Measurements from ENCODE around the gene ACTL6A. TPM values are rescaled to one million over a fixed set of nuclear protein-coding genes. Genes with fewer than 3 reads are reported as not detected.

ACTL6A gene
- total and polyA plus RNA-seq, 2 of the 4 experiments (the other 2 are of a cell fraction), result 48.3 to 70.1 TPM

- BruUV-seq (replicated peaks), result no TSS peak
These were observed 59.3 kb downstream of the ACTL6A start for GRCh38 chr3:179622023-179622422.

More at GRCh38 chr3:179622023-179622422, 59.3 kb downstream of the ACTL6A start:
- Histone ChIP-seq H3K4me3 (ENCODE audit: insufficient read depth, low read depth, low read length) (no peak overlapping the region), H2BK20ac (ENCODE audit: low read depth, low read length) (no peak overlapping the region), H3K23ac (ENCODE audit: low read depth, low read length) (no peak overlapping the region), H3K4ac (ENCODE audit: low read depth, low read length) (no peak overlapping the region), H2AK5ac (ENCODE audit: low read depth, low read length) (no peak overlapping the region), H3K56ac (ENCODE audit: extremely low read depth, insufficient read depth, low read length) (no peak overlapping the region), H4K5ac (ENCODE audit: low read depth, low read length) (no peak overlapping the region), H2BK5ac (ENCODE audit: low read depth, low read length, poor library complexity, severe bottlenecking) (no peak overlapping the region), H3K27ac (ENCODE audit: insufficient read depth, low read length) (no peak overlapping the region), H4K8ac (ENCODE audit: low read depth in 2 of 2, low read length in 2 of 2) (no peak overlapping the region), H3K27me3 (ENCODE audit: control insufficient read depth, insufficient read depth, low read length) (no peaks in the 10 kb centered on the region), H3K14ac (replicated peaks; ENCODE audit: low read depth, low read length) (no peak overlapping the region), H2BK120ac (ENCODE audit: low read depth, low read length) (no peak overlapping the region), H3K18ac (ENCODE audit: low read depth, low read length) (no peak overlapping the region), H3K36me3 (ENCODE audit: control insufficient read depth, insufficient read depth, low read length) (peaks cover 15% of the 10 kb centered on the region), H3K4me2 (ENCODE audit: low read depth, low read length) (no peak overlapping the region), H4K20me1 (ENCODE audit: insufficient read depth, low read length) (no peaks in the 10 kb centered on the region), H2AFZ (replicated peaks; ENCODE audit: low read length, poor library complexity) (no peak overlapping the region), H3K9ac (ENCODE audit: low read depth, low read length) (no peak overlapping the region), H3K9me1 (ENCODE audit: insufficient read depth, low read length) (no peaks in the 10 kb centered on the region), H3K79me1 (ENCODE audit: low read depth in 1 of 2, low read length in 2 of 2) (peaks cover 0 to 6% of the 10 kb centered on the region in 2 experiments; a peak in 2 of 4 replicates), H2BK15ac (ENCODE audit: low read depth, low read length) (no peak overlapping the region), H2AK9ac (replicated peaks; ENCODE audit: low read depth, low read length, poor library complexity) (no peak overlapping the region), H4K91ac (ENCODE audit: insufficient read depth, low read depth, low read length) (no peak overlapping the region), H3K4me1 (ENCODE audit: control insufficient read depth, insufficient read depth, low read length) (no peaks in the 10 kb centered on the region), H3K9me3 (ENCODE audit: control insufficient read depth, insufficient read depth, low read length) (no peaks in the 10 kb centered on the region)
- DNase-seq (no peak), ATAC-seq (ENCODE audit: low read depth) (no peak)
- TF ChIP-seq BHLHE40 (IDR thresholded peaks at IDR 0.05; ENCODE audit: low read depth, low read length) (no peak), MAFK (IDR thresholded peaks at IDR 0.05; ENCODE audit: low read depth, low read length) (no peak), USF2 (IDR thresholded peaks at IDR 0.05; ENCODE audit: low read depth, low read length) (no peak), RAD21 (IDR thresholded peaks at IDR 0.05; ENCODE audit: low read length) (no peak)
- POLR2A ChIA-PET (ENCODE audit: unreplicated experiment), result no interaction called here
- 100% methylated on average over 1 of the region's 2 CpGs; no CpG with 5 or more reads in 1 of the 2 experiments for WGBS, 2 experiments (ENCODE audit: extremely low coverage in 2 of 2, insufficient read length in 1 of 2)
- CTCF ChIA-PET, result no interaction called here
- in situ Hi-C loops (cut with MboI; ENCODE audit: low sequenced_read_pairs) (no loop called here), intact Hi-C loops (cut with micrococcal nuclease) (no loop called here), dilution Hi-C loops (cut with HindIII; ENCODE audit: low sequenced_read_pairs, unreplicated experiment) (no loop called here)

Data from IMR-90 (cell line).